IPS-NIHi7 (cell line): ENCODE results near the gene ACAA2.

Source experiments
- DNase-seq: peaks from one replicate; pipeline ENCODE4 v3.0.0; 2012; ENCODE audit warnings: mixed read lengths; ENCODE audit errors: extremely low spot score

The ACAA2 gene

DNA sequence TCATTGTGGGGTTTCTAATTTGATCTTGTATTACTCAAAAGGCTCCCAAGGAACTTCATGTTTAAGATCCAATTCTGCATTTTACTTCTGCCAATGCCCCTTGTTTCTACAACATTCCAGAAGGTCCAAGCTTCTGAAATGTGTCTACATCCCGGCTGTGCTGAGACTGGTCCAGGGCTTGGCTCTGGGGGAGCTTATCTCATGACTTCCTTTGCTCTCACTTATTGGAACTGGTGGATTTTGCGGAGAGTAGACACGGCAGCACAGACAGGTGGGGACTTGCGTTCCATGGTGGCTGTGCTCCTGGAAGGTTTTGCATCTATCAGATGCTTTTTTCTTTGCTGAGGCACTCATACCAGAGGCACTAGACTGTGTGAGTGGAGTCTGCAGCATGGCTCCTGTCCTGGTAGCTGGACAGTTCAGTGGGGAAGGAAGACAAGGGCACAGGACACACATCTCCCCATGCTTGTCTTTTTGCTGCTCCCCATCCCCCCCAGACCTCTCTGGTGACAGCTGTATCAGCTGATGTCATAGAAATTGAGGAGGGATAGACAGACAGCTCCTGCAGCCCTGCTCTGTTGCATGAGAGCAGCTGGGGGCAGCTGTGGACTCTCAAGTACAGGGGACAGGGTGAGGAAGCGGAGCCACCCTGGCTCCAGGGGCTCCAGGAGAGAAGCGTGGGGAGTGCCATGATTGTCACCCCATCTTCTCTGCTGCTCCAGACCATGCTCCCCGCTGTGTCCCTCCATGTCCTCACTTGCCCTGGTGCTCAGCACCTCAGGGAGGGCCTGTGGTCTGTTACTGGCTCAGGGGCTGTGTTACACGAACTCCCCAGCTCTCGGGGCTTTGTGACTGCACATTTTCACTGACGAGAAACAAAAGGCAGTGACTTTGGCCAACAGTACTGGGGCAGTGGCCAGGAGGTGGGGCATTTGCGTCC is 46.0 kb downstream of the ACAA2 start:
- DNase-seq: no peak

DNA sequence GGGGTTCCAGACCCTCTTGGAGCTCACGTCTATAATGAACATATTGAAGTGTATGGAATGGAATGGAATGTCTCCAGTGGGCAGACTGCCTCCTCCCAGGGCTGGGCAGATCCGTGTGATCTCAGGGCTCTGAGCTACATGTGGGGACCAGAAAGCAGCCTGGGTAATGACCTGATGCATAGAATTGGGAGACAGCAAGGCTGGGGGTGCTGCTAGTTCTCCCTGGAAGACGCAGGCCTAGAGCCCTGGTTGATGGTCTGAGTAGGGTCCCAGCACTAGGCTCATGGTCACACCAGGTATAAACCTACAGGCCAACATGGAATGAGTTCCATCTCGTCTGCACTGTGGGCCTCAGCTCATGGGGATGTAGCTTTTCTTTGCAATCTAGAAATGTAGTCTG is 46.7 kb downstream of the ACAA2 start:
- no peak for DNase-seq

DNA sequence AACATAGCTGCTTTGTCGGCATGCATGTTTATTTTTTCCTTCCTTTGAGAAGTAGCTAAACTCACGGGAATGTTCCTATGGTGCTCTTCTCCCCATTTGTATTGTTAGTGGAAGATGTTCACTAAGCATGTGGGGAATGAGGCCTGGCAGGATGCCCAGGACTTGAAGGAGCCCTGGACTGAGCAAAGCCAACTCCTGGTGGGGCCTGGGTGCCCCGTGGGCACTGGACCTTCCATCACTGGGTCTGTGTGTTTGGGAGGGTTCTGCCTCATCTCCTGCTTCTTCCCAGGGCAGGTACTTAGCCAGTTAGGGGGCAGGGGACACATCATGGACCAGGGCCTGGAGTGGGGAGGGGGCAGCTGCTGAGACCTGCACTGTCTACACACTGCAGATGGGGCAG is 49.3 kb downstream of the ACAA2 start:
- DNase-seq: no peak

DNA sequence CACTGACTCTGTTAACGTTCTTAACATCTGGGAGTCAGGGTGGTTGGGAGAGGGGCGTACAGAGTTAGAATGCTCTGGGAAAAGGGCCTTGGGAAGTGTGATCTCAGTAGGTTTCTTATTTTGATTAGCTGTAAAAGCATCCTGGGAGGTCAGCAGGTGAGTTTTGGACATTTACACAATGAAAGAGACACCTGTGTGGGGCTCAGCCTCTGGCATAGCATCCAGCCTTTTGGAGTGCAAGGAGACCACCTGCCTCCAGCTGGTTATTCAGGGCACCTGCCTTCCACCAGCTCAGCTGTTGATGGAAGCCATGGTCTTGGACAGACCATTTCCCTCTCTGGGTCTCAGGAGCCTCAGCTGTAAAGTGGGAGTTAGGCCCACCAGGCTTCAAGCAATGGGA is 49.7 kb downstream of the ACAA2 start:
- DNase-seq: peak; percentile 4

DNA sequence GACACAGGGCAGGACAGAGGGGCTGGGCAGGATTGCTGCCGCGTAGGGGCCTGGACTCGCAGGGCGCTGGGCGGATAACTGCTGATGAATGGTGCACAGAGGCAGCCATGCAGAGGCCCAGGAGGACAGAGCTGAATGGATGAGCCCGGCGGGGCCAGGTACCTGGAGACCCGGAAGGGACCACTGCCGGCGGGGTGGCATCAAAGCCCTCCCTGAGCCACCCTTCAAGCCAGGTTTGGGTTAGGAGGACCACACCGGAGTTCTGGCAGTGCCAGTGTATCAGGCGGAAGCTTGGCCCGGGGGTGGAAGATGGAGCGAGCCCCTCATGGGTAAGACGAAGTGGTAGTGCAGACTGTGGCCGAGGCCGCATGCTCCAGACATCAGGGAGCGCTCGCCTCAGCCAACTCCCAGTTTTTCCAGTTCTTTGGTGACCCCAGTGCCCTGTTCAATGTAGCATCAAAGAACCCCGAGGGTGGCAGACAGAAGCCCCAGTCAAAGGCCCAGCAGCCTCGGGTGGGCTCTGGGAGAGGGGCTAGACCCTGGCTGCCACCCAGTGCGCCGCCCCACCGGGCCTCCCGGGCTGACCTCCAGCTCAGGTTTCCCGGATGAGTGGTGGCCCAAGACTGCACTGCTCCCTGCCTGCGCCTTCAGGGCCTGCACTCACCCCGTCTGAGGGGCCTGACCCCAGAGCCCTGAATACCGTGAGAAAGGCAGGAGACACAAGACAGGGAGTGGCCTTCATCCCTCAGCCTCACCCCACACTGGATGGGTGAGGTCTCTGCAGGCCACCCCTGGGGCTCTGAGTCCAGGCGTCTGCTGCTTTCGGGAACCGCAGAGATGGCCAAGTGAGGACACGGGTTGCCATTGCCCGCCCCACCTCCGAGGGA is 50.9 kb downstream of the ACAA2 start:
- DNase-seq: no peak

DNA sequence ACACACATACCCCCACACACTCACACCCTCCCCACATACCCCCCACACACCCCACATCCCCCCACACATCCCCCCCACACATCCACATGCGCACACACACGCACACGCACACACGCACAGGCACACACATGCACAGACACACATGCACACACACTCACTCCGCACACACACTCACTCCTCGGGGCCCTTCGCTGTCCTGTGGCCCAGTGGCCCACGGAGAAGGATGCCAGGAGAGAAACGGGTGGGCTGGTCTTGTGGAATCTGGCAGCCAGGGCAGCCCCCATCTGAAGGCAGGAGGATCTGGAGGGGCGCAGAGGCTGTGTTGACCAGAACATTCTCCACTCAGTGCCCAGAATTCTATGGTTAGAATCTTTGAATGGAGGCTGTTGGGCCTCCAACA is 51.6 kb downstream of the ACAA2 start:
- no peak for DNase-seq

DNA sequence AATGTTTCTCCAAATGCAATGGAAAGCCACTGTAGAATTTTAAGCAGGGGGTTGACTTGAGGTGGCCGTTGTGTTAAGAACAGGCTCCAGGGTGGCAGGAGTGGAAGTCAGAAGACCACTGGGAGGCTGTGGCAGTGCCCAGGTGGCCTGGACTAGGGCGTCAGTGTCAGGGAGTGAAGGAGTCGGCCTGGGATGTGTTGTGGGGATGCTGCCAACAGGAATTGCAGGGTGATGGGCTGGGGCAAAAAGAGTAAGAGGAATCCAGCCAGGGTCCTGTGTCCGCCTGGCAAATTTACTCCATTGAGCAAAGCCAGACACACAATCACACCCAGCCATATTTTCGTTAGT is 55.1 kb downstream of the ACAA2 start:
- no peak for DNase-seq

DNA sequence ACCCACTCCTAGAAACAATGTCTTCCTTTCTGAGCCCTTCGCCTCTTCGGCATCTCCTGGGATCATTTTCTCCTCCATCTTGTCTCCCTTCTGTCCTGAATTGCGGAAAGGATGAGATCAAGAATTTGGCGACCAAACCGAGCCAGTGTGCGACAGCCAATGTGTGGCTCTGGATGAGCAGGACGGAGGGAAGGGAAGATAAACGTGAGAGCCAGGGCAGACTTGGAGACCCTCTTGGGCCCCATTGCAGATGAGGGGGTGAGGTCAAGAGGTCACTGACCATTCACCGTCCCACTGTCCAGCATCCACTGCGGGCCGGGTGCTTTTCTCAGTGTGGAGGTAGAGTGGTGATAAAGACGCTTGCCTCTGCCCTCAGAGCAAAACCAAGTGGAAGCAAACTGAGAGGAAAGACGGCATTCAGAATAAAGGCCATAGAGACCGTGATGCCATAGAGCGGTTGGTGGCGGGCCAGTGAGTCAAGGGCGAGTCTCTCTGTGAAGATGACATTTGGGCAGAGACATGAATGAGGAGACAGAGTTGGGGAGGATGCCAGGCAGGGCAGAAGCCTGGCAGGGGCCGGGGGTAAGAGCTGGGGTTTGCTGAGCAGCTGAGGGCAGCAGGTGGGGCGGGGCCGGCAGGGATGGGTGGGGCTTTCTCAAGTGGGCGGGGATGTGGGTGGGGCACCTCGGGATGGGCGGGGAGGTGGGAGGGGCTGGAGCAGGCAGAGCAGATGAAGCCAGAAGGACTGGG is 55.6 kb downstream of the ACAA2 start:
- peak; percentile 83 for DNase-seq

DNA sequence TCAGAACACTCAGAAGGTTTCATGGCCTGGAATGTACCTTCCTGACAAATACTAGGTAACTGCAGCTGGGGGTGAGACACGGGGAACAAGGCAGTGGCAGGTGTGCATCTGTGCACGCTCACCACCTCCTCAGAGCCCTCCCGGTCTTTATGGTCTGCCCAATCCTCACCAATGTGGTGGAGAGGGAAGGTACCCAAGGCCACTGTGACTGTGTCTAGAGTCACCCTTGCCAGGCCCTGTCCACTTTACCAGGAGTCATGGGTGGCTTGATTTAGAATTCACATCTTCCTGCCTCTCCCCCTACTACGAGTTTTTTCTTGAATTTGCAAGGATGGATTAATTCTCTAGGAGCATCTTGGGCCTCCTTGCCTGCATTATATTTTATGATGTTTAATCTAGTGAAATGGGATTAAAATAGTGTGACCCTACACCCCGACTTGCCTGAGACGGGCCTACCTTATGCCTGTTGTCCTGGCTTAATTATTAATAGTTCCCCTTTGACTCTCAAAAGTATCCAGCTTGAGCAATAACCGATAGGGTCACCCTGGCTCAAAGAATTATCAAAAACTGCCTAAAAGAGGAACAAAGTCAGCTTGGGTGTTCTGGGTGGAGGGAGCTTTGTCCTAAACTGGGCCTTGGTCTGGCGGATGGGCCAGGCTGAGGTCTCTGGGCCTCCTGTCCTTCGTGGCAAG is 56.5 kb downstream of the ACAA2 start:
- DNase-seq: no peak

DNA sequence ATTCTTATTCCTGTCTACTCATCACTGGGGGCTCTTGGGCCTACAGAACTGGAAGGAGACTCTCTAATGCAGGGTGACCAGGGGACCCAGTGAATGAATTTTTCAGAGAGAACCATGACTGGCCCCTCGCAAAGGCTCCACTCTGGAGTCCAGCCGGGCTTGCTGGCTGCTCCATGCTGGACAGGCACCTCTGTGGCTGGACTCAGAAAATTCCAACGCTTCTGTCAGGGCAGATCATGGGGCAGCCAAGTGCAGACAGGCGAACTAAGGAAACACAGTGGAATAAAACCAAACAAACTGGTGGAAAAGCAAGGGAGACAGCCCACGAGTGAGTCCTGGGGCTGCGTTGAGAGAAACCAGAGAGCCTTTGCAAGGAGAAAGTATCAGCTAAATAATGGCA is 57.2 kb downstream of the ACAA2 start:
- no peak for DNase-seq

DNA sequence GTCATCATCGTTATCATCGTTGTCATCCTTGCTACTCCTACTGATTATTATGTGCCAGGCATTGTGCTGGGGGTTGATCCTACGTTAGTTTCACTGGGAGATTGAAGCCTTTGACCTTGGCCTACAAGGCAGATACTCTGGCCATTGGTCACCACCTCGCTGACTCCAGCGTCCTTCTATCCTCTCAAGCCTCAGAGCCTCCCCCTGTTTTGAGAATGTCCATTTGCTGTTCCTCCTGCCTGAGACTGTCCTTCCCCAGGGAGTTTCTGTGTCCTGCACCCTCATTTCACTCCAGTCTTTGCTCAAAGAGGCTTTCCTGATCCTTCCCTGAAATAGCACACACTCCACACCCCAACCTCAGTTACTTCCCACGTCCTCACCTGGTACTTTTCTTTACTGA is 57.8 kb downstream of the ACAA2 start:
- DNase-seq: no peak

DNA sequence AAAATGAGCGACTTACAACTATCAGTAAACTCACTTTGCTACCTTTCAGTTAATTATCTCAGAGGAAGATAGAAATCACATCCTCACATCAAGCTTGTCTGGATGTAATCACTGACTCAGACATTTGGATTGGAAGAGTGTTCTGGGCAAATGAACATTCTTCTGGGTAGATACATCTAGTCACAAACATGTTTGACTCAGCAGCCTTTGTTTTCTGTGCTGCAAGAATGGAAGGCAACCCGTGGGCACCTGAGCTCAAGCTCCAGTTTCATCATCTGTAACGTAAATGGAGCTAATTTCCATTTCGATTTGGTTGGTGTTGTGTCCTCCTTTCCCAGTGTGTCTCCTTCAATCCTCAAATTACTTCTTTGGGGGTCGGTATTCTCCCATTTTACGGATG is 58.5 kb downstream of the ACAA2 start:
- no peak for DNase-seq

DNA sequence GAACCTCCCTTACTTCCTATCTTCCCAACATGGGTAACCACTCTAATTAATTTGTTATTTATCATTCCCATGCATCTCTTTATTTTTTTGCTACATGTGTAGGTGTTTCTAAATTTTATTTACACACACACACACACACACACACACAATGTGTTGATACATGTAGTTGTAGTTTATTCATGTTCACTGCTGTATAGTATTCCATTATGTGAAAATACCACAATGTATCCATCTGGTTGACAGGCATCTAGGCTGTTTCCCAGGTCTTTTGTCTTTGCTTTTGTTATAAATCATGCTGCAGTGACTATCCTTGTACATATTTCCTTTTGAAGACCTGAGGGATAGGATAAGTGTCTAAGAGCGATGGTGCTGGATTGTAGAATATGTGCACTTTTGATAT is 59.7 kb downstream of the ACAA2 start:
- no peak for DNase-seq

DNA sequence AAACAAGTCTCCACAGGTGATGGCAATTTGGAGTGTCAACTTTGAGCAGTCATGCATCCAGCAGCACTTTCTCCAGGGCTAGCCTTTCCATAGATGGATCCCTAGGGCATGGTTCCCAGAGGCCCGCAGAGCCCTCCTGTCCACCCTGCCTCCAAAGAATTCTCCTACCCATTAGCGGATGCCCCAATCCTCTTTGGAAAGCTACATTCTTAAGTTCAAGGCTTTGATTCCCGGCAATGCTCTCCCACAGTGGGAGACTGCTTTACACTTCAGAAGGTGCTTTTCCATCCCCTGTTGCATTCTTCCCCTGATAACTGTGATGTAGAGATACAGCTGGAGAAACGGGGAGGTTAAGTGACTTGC is 61.3 kb downstream of the ACAA2 start:
- DNase-seq: no peak

DNA sequence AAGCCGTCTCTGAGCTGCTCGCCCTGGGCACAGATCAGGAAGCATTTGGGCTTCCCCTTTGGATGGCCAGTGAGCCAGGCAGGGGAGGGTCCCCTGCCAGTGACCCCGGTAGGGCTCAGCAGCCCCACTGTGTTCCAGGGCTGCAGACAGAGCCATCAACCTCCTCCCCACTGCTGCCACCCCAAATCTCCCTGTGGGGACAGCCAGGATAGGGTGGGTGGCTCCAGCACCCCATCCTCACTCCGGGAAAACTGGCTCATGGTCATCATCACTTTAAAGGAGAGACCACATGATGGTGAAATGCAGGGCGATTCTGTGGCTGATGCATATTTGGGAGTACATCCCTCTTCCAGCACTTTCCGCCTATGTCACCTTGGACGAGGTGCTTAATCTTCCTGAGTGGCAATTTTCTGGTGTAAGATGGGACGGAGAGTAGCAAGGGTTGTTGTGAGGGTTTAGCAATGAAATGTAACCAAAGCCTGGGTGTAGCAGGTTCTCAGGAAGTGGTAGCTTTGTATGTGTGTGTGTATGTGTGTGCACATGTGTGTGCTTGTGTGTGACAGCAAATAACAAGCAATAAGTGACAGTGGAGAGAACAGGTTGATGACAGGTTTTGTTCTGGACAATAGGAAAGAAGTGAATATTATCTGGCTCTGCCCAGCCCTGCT is 61.8 kb downstream of the ACAA2 start:
- DNase-seq: no peak

DNA sequence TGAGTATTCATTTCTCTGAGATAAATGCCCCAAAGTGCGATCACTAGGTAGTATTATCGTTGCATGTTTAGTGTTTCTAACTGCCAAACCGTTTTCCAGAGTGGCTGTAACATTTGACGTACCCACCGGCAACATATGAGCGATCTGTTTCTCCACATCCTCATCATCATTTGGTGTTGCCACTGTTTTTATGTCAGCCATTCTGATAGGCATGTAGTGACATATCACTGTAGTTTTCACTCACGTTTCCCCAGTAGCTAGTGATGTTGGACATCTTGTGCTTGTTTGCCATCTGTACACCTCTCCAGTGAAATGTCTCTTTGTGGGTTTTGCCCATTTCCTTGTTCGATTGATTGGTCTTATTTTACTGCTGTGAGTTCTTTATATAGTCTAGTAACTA is 63.8 kb downstream of the ACAA2 start:
- DNase-seq: no peak

DNA sequence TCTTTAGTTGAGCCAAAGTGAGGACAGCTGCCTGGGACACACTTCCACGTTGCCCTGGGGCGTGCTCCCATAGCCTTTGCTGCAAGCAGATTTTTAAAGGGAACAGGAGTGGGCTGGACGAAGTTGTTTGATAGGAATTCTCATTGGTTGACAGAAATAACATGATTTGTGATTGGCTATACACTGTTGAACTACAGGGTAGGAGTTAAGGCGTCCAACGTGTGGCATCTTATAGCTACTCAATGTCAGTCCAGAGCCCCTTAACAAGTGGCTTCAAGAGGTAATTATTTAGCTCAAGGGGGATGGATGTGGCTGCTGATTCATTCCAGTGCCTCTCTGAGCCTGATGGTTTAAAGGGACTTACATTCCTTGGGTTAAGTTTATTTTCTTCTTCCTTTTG is 65.5 kb downstream of the ACAA2 start:
- DNase-seq: no peak

DNA sequence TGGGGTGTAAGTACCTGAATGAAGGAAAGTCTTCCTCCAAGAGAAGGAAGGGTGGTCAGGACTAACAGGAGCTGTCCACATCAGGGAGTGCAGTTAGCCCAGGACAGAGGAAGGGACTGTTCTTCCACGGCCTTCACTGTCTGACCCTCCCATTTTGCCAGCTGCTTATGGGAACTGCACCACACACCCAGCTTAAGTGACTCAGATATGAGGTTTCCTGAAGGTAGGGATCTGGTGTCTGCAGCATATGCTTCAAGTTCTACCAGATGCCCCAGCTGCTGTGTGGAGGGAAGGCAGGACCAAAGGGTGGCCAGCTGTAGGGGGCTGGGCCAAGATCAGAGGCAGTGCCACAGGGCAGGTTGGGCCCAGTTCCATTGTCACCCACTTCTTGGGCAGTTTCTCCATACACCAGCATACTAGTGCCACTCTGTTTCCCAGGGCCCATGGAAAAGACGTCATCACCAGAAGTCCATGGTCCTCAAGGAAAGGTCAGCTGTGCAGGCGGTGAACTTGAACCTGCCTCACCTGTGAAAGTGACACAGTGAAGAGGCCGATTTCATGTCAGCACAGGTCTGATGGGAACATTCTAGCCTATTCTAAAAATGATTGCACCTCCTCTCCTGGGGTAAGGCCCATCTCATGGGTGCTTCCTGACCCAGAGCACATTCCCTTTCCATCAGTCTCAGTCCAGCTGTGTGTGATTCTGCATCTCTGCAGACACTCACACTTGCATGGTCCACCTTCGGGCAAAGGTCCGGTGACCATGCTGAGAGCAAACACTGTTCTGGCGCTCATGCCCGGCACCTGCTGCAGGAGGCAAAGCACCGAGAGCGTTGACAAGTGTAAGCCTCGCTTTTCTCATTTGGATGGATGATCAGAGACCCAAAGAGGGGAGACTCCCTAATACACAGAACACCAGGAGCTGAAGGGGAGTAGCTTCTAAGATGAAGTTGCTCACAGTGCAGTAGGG is 68.0 kb downstream of the ACAA2 start:
- DNase-seq: no peak

DNA sequence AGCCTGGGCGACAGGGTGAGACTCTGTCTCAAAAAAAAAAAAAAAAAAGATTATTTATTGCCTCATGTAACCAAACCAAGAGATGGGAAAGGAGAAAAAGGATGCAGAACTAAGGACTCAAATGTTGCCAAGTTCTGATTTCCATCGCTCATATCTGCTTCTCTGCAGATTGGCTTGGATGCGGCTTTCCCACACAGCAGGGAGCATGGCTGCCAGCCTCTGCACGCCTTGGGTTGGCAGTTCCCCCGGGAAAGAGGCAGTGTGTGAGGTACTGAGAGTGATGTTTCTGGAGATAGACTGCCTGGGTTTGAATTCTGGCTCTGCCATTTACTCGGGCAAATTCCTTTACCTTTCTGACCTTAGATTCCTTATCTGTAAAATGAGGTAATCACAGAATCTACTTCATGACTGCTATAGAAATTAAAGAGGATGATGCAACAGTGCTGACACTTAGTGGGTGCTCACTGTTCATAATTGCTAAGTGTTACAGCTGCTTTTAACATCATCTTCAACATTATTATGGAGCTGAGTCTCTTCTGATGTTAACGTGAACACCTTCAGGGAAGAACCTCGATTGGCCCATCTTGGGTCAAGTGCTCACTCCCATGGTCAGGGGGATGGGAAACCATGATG is 68.8 kb downstream of the ACAA2 start:
- DNase-seq: no peak
